Liver (tissue), 9 donors: ENCODE data around the gene THSD7B. TPM values are rescaled to one million over a fixed set of nuclear protein-coding genes. Genes with fewer than 3 reads are reported as not detected.

ENCODE experiments used
- DNase-seq: peaks from one replicate; pipeline ENCODE4 v3.0.0-alpha.2; 2017; ENCODE audit warnings: low spot score
- H3K27ac ChIP-seq, 2 donors: one replicate each; pipeline ENCODE4 v1.7.0; 2013; ENCODE audit warnings: inconsistent platforms in 2 of 2, low read length in 2 of 2, control low read depth in 1 of 2, low read depth in 1 of 2, mild to moderate bottlenecking in 1 of 2
- H3K27me3 ChIP-seq, 4 donors: one replicate each; pipeline versions ENCODE4 v1.6.1 to v1.7.0; 2013; ENCODE audit warnings: low read length in 3 of 4, inconsistent platforms in 1 of 4, mild to moderate bottlenecking in 1 of 4, moderate library complexity in 1 of 4; ENCODE audit not compliant: control insufficient read depth in 4 of 4, insufficient read depth in 4 of 4
- H3K36me3 ChIP-seq, 4 donors: one replicate each; pipeline versions ENCODE4 v1.6.1 to v1.7.0; 2013; ENCODE audit warnings: low read length in 3 of 4, mild to moderate bottlenecking in 3 of 4, low read depth in 1 of 4, moderate library complexity in 1 of 4; ENCODE audit not compliant: control insufficient read depth in 4 of 4, insufficient read depth in 3 of 4
- H3K4me1 ChIP-seq, 4 donors: one replicate each; pipeline versions ENCODE4 v1.6.1 to v1.7.0; 2013; ENCODE audit warnings: low read length in 3 of 4, mild to moderate bottlenecking in 3 of 4, moderate library complexity in 1 of 4; ENCODE audit not compliant: control insufficient read depth in 4 of 4, insufficient read depth in 4 of 4
- H3K4me3 ChIP-seq, 3 donors: one replicate each; pipeline versions ENCODE4 v1.6.1 to v1.7.0; 2013; ENCODE audit warnings: low read length in 3 of 3, control low read depth in 1 of 3, low read depth in 1 of 3, mild to moderate bottlenecking in 1 of 3
- H3K9ac ChIP-seq, 2 donors: one replicate each; pipeline ENCODE4 v1.7.0; 2013; ENCODE audit warnings: low read length in 2 of 2, mild to moderate bottlenecking in 2 of 2, moderate library complexity in 2 of 2, control low read depth in 1 of 2, low read depth in 1 of 2
- H3K9me3 ChIP-seq, 4 donors: one replicate each; pipeline versions ENCODE4 v1.6.1 to v1.7.0; 2013; ENCODE audit warnings: low read length in 3 of 4; ENCODE audit not compliant: control insufficient read depth in 4 of 4
- CTCF ChIP-seq: fragments of 150-350 bp; IDR thresholded peaks from 2 replicates; pipeline ENCODE4 v1.5.1; 2017; ENCODE audit warnings: improper control_type of control experiment, low read depth, low read length; ENCODE audit not compliant: missing input control
- FOXA1 ChIP-seq: IDR thresholded peaks from 2 replicates; pipeline ENCODE4 v1.6.1; 2016; ENCODE audit warnings: antibody characterized with exemption
- GABPA ChIP-seq, 2 donors: IDR thresholded peaks in 1 of 2; conservative IDR thresholded peaks in 1 of 2; 2 replicates each; pipeline ENCODE4 v1.6.1; 2016; ENCODE audit warnings: antibody characterized with exemption in 2 of 2, mild to moderate bottlenecking in 1 of 2, moderate library complexity in 1 of 2
- HNF4A ChIP-seq, 2 donors: conservative IDR thresholded peaks; 2 replicates each; pipeline ENCODE4 v1.6.1; 2016; ENCODE audit warnings: antibody characterized with exemption in 2 of 2, mild to moderate bottlenecking in 2 of 2
- JUND ChIP-seq, 2 donors: IDR thresholded peaks; 2 replicates each; pipeline ENCODE4 v1.6.1; 2016; ENCODE audit warnings: antibody characterized with exemption in 2 of 2
- NR2F2 ChIP-seq: IDR thresholded peaks from 2 replicates; pipeline ENCODE4 v1.6.1; 2016; ENCODE audit warnings: antibody characterized with exemption
- RXRA ChIP-seq, 2 donors: IDR thresholded peaks; 2 replicates each; pipeline ENCODE4 v1.6.1; 2017 to 2018; ENCODE audit warnings: antibody characterized with exemption in 2 of 2, mild to moderate bottlenecking in 1 of 2
- SP1 ChIP-seq: IDR thresholded peaks from 2 replicates; pipeline ENCODE4 v1.6.1; 2018; ENCODE audit warnings: antibody characterized with exemption, mild to moderate bottlenecking
- TAF1 ChIP-seq: conservative IDR thresholded peaks from 2 replicates; pipeline ENCODE4 v1.6.1; 2016; ENCODE audit warnings: antibody characterized with exemption, mild to moderate bottlenecking
- YY1 ChIP-seq: IDR thresholded peaks from 2 replicates; pipeline ENCODE4 v1.6.1; 2016; ENCODE audit warnings: antibody characterized with exemption, mild to moderate bottlenecking
- WGBS: extraction: QIAGEN DNeasy Blood & Tissue Kit; methylation state at CpG from one replicate; pipeline ENCODE4 v1.1.7; 2013; 5-methylcytosine and 5-hydroxymethylcytosine counted together
- polyA plus RNA-seq, 2 donors: library from polyadenylated mRNA; stranded (reverse) in 1 of 2; unstranded in 1 of 2; fragments of 200-250 nt in 1 of 2; fragments of >200 nt in 1 of 2; fragmentation: Nextera tagmentation in 1 of 2; extraction: Ambion mirVana in 1 of 2; gene quantifications; one replicate each; pipeline versions ENCODE4 v1.2.1 to v1.2.3, GENCODE V29; 2013 to 2015
- total RNA-seq, 2 donors: library from RNA; depleted of rRNA; stranded (reverse); fragments of >200 nt; gene quantifications; one replicate each; pipeline ENCODE4 v1.2.3, GENCODE V29; 2014
- TF ChIP-seq, protein P1 (sequence below): IDR thresholded peaks from 2 replicates; pipeline ENCODE4 v1.6.1; 2016; ENCODE audit warnings: antibody characterized with exemption
- TF ChIP-seq, protein P2 (sequence below): IDR thresholded peaks from 2 replicates; pipeline ENCODE4 v1.6.1; 2016; ENCODE audit warnings: antibody characterized with exemption
- TF ChIP-seq, protein P3 (sequence below): IDR thresholded peaks from 2 replicates; pipeline ENCODE4 v1.6.1; 2016; ENCODE audit warnings: antibody characterized with exemption
- donor health status: healthy.
- donor health status: healthy.
- donor health status: healthy.
- donor health status: healthy.
- donor health status: healthy.

Gene THSD7B
- total and polyA plus RNA-seq, 4 donors: 0.01 to 0.75 (median 0.42) TPM; not detected in 1

GRCh38 chr2:137654046-137654445 is 888.7 kb downstream of the THSD7B start:
- Histone ChIP-seq H3K27me3 (no peaks in the 10 kb centered on the region), H3K9ac (no peak overlapping the region), H3K9me3 (no peaks in the 10 kb centered on the region), H3K27ac (no peak overlapping the region), H3K36me3 (no peaks in the 10 kb centered on the region), H3K4me1 (no peaks in the 10 kb centered on the region), H3K4me3 (no peak overlapping the region)
- WGBS: 72% methylated on average over 2 of the region's 2 CpGs
- no peak for TF ChIP-seq HNF4A (conservative IDR thresholded peaks at IDR 0.05)
- no peak for TF ChIP-seq YY1
- no peak for TF ChIP-seq RXRA (IDR thresholded peaks at IDR 0.05)
- TF ChIP-seq CTCF: no peak
- no peak for TF ChIP-seq FOXA1
- TF ChIP-seq, protein P1, sequence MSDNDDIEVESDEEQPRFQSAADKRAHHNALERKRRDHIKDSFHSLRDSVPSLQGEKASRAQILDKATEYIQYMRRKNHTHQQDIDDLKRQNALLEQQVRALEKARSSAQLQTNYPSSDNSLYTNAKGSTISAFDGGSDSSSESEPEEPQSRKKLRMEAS: no peak
- TF ChIP-seq, protein P2, sequence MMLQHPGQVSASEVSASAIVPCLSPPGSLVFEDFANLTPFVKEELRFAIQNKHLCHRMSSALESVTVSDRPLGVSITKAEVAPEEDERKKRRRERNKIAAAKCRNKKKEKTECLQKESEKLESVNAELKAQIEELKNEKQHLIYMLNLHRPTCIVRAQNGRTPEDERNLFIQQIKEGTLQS: no peak
- no peak for TF ChIP-seq SP1
- TF ChIP-seq TAF1: no peak
- no peak for DNase-seq

DNA sequence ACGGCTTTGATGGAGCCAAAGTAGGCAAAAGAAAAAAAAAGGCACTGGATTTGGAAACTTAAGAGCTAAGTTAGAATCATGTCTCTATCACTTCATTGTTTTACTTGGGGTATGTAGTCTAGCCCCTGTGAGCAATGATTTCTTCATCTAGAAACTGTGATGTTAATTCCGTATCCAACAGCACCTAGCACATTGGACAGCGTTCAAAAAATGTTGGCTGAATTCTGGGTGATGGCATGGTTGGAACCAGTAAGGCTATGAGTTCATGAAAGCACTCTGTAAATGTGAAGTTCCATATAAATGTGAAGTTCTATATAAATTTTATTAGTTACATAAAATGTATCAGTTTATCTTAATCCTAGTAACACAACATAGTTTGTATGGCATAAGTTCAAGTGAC is 890.5 kb downstream of the THSD7B start:
- Histone ChIP-seq H3K27me3 (no peaks in the 10 kb centered on the region), H3K4me3 (no peak overlapping the region), H3K9ac (no peak overlapping the region), H3K4me1 (no peaks in the 10 kb centered on the region), H3K9me3 (no peaks in the 10 kb centered on the region), H3K27ac (no peak overlapping the region), H3K36me3 (no peaks in the 10 kb centered on the region)
- no peak for DNase-seq
- 86% methylated on average over 3 of the region's 3 CpGs for WGBS
- no peak for TF ChIP-seq CTCF
- TF ChIP-seq RXRA (IDR thresholded peaks at IDR 0.05): no peak
- TF ChIP-seq GABPA (IDR thresholded peaks at IDR 0.05 in 1 of 2, conservative IDR thresholded peaks at IDR 0.05 in 1 of 2): no peak
- TF ChIP-seq NR2F2: no peak
- TF ChIP-seq TAF1: no peak
- TF ChIP-seq JUND (IDR thresholded peaks at IDR 0.05): no peak
- TF ChIP-seq, protein P3, sequence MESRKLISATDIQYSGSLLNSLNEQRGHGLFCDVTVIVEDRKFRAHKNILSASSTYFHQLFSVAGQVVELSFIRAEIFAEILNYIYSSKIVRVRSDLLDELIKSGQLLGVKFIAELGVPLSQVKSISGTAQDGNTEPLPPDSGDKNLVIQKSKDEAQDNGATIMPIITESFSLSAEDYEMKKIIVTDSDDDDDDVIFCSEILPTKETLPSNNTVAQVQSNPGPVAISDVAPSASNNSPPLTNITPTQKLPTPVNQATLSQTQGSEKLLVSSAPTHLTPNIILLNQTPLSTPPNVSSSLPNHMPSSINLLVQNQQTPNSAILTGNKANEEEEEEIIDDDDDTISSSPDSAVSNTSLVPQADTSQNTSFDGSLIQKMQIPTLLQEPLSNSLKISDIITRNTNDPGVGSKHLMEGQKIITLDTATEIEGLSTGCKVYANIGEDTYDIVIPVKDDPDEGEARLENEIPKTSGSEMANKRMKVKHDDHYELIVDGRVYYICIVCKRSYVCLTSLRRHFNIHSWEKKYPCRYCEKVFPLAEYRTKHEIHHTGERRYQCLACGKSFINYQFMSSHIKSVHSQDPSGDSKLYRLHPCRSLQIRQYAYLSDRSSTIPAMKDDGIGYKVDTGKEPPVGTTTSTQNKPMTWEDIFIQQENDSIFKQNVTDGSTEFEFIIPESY: no peak
